ENCODE data around the gene UNC13C. TPM values are rescaled to one million over a fixed set of nuclear protein-coding genes. Genes with fewer than 3 reads are reported as not detected.
"Not testable (repeated sequence)": the region's sequence is repeated elsewhere in the genome, so short reads cannot be mapped to it uniquely, and the experiment has no call there.

UNC13C gene
- total and polyA plus RNA-seq, 2 donors (not counting 3 experiments of a cell fraction or from before 2014, with no cell fraction given) = not detected

DNA sequence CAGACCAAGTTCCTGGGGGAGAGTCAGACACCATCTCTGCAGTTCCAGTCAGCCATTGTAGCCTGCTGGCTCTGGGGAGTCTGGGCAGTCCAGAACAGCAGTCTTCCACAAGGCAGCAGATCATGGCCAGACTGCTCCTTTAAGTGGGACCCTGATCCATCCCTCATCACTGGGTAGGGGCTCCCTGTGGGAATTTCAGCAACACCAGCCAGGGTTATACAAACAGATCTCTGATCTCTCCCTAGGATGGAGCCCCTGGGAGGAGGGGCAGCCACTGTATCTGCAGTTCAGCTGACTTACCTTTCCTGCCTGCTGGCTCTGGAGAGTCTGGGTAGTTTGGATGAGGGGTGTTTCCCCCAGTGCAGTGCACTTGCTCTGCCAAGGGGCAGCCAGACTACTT, 42.1 kb upstream of the UNC13C start:
- FAIRE-seq (no peak), DNase-seq (ENCODE audit: low read depth, low spot score) (no peak)
- Histone ChIP-seq H2AFZ (ENCODE audit: low read depth, low read length) (no peak overlapping the region), H4K20me1 (replicated peaks; ENCODE audit: control insufficient read depth, extremely low read depth, insufficient read depth, low read length) (no peaks in the 10 kb centered on the region), H3K4me3 (replicated peaks in 1 of 3; ENCODE audit: insufficient read depth in 1 of 3, low read depth in 1 of 3, low read length in 3 of 3) (no peak overlapping the region), H3K36me3 (ENCODE audit: control insufficient read depth in 2 of 2, extremely low read depth in 1 of 2, insufficient read depth in 2 of 2, low read length in 2 of 2) (no peaks in the 10 kb centered on the region), H3K9me1 (replicated peaks; ENCODE audit: control insufficient read depth, extremely low read depth, insufficient read depth, low read length) (no peaks in the 10 kb centered on the region), H3K27ac (ENCODE audit: insufficient read depth, low read depth, low read length) (no peak overlapping the region), H3K4me1 (ENCODE audit: control insufficient read depth, extremely low read depth, insufficient read depth, low read length) (no peaks in the 10 kb centered on the region), H3K9me3 (replicated peaks; ENCODE audit: control insufficient read depth, insufficient read depth, low read length) (no peaks in the 10 kb centered on the region), H3K9ac (replicated peaks; ENCODE audit: extremely low read depth, insufficient read depth, low read length) (no peak overlapping the region), H3K4me2 (ENCODE audit: insufficient read depth, low read length) (no peak overlapping the region), H3K27me3 (ENCODE audit: control insufficient read depth in 2 of 2, insufficient read depth in 2 of 2, low read length in 2 of 2) (no peaks in the 10 kb centered on the region), H3K79me2 (ENCODE audit: control insufficient read depth, insufficient read depth, low read length) (no peaks in the 10 kb centered on the region)
- dilution Hi-C loops (cut with MboI; ENCODE audit: extremely low pct_ligation_motif_present, low sequenced_read_pairs) (no loop called here), intact Hi-C loops (cut with micrococcal nuclease) (no loop called here)
- TF ChIP-seq POLR2A (IDR thresholded peaks at IDR 0.05; ENCODE audit: low read depth, low read length) (no peak), FOS (IDR thresholded peaks at IDR 0.05; ENCODE audit: borderline replicate concordance, insufficient read depth, low read length) (no peak), GATA2 (IDR thresholded peaks at IDR 0.05; ENCODE audit: insufficient read depth, insufficient read length, low read depth, low read length) (no peak), JUN (IDR thresholded peaks at IDR 0.05; ENCODE audit: borderline replicate concordance, insufficient read depth, insufficient read length, low read depth) (no peak), MYC (IDR thresholded peaks at IDR 0.05; ENCODE audit: low read depth, low read length) (no peak), EZH2 (IDR thresholded peaks at IDR 0.05; ENCODE audit: borderline replicate concordance, low read depth, low read length, severe bottlenecking) (no peak), POLR2AphosphoS5 (IDR thresholded peaks at IDR 0.05; ENCODE audit: insufficient read depth, low read depth, low read length) (no peak)
- TF ChIP-seq, protein P1, sequence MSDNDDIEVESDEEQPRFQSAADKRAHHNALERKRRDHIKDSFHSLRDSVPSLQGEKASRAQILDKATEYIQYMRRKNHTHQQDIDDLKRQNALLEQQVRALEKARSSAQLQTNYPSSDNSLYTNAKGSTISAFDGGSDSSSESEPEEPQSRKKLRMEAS (IDR thresholded peaks at IDR 0.05; ENCODE audit: insufficient read depth, insufficient read length) = no peak
- TF ChIP-seq, protein P2, sequence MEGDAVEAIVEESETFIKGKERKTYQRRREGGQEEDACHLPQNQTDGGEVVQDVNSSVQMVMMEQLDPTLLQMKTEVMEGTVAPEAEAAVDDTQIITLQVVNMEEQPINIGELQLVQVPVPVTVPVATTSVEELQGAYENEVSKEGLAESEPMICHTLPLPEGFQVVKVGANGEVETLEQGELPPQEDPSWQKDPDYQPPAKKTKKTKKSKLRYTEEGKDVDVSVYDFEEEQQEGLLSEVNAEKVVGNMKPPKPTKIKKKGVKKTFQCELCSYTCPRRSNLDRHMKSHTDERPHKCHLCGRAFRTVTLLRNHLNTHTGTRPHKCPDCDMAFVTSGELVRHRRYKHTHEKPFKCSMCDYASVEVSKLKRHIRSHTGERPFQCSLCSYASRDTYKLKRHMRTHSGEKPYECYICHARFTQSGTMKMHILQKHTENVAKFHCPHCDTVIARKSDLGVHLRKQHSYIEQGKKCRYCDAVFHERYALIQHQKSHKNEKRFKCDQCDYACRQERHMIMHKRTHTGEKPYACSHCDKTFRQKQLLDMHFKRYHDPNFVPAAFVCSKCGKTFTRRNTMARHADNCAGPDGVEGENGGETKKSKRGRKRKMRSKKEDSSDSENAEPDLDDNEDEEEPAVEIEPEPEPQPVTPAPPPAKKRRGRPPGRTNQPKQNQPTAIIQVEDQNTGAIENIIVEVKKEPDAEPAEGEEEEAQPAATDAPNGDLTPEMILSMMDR (IDR thresholded peaks at IDR 0.05; ENCODE audit: extremely low read depth in 1 of 2, insufficient read depth in 1 of 2, low read depth in 1 of 2, low read length in 2 of 2) = no peak
- POLR2A ChIA-PET = no interaction called here
- no TSS peak for BruUV-seq (replicated peaks)
- CTCF ChIA-PET = no interaction called here

DNA sequence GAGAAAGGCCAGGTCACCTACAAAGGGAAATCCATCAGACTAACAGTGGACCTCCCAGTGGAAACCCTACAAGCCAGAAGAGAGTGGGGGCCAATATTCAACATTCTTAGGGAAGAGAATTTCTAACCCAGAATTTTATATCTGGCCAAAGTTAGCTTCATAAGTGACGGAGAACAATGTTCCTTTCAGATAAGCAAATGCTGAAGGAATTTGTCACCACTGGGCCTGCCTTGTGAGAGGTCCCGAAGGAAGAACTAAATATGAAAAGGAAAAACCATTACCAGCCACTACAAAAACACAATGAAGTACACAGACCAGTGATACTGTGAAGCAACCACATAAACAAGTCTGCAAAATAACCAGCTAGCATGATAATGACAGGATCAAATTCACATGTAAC, 40.6 kb upstream of the UNC13C start:
- H3K9me3 ChIP-seq (replicated peaks; ENCODE audit: control insufficient read depth, insufficient read depth, low read length); POLR2A ChIA-PET; DNase-seq (ENCODE audit: low read depth, low spot score); H3K4me1 ChIP-seq (ENCODE audit: control insufficient read depth, extremely low read depth, insufficient read depth, low read length); CTCF ChIA-PET; FAIRE-seq; H3K4me3 ChIP-seq (replicated peaks in 1 of 3; ENCODE audit: insufficient read depth in 1 of 3, low read depth in 1 of 3, low read length in 3 of 3); H3K36me3 ChIP-seq (ENCODE audit: control insufficient read depth in 2 of 2, extremely low read depth in 1 of 2, insufficient read depth in 2 of 2, low read length in 2 of 2); H3K4me2 ChIP-seq (ENCODE audit: insufficient read depth, low read length); H2AFZ ChIP-seq (ENCODE audit: low read depth, low read length); H3K79me2 ChIP-seq (ENCODE audit: control insufficient read depth, insufficient read depth, low read length); BruUV-seq (replicated peaks); intact Hi-C loops (cut with micrococcal nuclease); H3K27ac ChIP-seq (ENCODE audit: insufficient read depth, low read depth, low read length); dilution Hi-C loops (cut with MboI; ENCODE audit: extremely low pct_ligation_motif_present, low sequenced_read_pairs); H3K9ac ChIP-seq (replicated peaks; ENCODE audit: extremely low read depth, insufficient read depth, low read length); H3K9me1 ChIP-seq (replicated peaks; ENCODE audit: control insufficient read depth, extremely low read depth, insufficient read depth, low read length); H4K20me1 ChIP-seq (replicated peaks; ENCODE audit: control insufficient read depth, extremely low read depth, insufficient read depth, low read length); H3K27me3 ChIP-seq (ENCODE audit: control insufficient read depth in 2 of 2, insufficient read depth in 2 of 2, low read length in 2 of 2): not testable (repeated sequence)

All from endothelial cell of umbilical vein (primary cell).